HG02970 (cell line): ENCODE data around the gene TNFSF11.

Source experiments
- ATAC-seq: cut with Tn5 transposase; IDR thresholded peaks from one replicate; pipeline ENCODE4 v1.9.1; 2021; ENCODE audit warnings: mild to moderate bottlenecking, moderate library complexity, moderate number of reproducible peaks; ENCODE audit not compliant: unreplicated experiment, low FRiP score

TNFSF11 gene

DNA sequence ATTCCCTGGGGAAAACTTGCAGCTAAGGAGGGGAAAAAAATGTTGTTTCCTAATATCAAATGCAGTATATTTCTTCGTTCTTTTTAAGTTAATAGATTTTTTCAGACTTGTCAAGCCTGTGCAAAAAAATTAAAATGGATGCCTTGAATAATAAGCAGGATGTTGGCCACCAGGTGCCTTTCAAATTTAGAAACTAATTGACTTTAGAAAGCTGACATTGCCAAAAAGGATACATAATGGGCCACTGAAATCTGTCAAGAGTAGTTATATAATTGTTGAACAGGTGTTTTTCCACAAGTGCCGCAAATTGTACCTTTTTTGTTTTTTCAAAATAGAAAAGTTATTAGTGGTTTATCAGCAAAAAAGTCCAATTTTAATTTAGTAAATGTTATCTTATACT, 33.6 kb downstream of the TNFSF11 start:
- ATAC-seq, result no peak

- no peak for ATAC-seq
Observed at GRCh38 chr13:42610649-42611048, 36.7 kb downstream of the TNFSF11 start.

GRCh38 chr13:42611086-42611779, 37.3 kb downstream of the TNFSF11 start:
- ATAC-seq, result no peak

DNA sequence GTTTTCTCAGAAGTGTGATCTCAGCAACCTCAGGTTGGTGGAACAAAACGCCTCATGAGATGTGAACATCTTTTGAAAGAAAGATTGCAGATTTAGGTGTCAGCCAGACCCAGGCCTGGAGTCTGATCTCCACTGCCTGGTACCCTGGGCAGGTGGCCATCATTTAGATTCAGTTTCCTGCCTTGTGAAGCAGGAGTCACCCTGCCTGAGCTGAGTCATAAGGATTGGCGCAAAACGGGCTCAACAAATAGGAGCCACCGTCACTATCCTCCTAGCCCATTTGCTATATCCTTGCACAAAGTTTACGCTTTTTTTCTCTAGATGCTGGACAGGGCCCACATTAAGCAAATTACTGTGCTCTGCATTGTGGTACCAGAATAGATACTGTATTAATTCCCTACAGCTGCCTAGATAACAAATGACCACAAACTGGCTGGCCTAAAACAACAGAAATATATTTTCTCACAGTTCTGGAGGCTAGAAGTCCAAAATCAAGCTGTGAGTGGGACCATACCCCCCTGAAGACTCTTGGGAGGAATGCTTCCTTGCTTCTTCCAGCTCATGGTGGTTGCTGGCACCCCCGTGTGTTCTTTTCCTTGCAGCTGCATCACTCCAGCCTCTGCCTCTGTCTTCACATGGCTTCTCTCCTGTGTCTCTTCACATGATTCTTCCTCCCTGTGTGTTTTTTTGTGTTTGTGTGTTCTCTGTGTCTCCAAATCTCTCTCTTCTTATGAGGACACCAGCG, 38.2 kb downstream of the TNFSF11 start:
- no peak for ATAC-seq

- no peak for ATAC-seq
Observed at GRCh38 chr13:42614436-42615035, 40.6 kb downstream of the TNFSF11 start.

GRCh38 chr13:42615691-42616090, 41.7 kb downstream of the TNFSF11 start:
- ATAC-seq, result no peak

- ATAC-seq, result no peak
Observed at GRCh38 chr13:42617221-42617620, 43.3 kb downstream of the TNFSF11 start.

- no peak for ATAC-seq
Observed at GRCh38 chr13:42623916-42624315, 50.0 kb downstream of the TNFSF11 start.

- ATAC-seq, result no peak
Observed at GRCh38 chr13:42625611-42626010, 51.7 kb downstream of the TNFSF11 start.

DNA sequence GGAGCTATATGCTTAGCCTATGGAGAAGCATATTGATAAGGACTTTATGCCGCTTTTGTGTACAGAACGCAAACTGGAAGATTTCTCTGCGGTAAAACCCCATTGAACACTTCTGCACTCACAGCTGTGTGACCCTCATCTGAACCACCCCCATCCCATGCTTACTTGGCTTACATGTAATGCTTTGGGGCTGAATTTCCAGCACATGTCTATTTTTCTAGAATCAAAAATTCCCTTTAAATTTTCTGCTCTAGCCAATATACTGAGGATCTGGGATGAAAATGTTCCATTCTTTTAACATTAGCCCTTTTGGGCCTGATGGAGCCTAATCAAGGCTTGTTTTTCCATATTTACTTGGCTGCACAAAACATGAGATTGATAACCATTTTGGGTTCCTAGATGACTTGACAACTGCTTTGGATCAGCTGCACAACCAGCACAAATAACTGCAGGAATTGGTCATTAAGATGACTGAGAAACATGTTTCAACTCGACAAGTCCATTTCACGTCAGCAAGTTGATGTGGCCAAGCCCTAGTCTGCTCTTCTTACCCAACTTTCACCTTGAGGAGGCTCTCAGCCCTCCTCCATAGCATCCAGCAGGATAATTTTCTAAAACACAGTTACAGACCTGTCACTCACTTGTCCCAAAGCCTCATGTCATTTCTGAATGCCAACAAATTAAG, 52.4 kb downstream of the TNFSF11 start:
- ATAC-seq, result no peak

DNA sequence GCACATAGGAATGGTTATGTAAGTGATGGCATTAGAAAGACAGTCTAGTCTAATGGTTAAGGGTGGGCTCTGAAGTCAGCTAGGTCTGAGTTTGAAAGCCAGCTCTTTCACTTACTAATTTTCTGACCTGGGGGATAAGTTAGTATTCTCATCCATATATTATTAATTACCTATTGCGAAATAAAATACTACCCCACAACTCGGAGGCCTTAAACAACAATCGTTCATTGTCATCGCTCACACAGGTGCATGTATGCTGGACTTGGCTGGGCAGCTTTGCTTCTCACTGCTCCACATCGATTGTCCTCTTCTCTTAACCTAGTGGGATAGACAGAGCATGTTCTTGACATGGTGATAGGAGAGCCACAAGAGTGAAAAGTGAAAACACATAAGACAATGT, 54.7 kb downstream of the TNFSF11 start:
- no peak for ATAC-seq

DNA sequence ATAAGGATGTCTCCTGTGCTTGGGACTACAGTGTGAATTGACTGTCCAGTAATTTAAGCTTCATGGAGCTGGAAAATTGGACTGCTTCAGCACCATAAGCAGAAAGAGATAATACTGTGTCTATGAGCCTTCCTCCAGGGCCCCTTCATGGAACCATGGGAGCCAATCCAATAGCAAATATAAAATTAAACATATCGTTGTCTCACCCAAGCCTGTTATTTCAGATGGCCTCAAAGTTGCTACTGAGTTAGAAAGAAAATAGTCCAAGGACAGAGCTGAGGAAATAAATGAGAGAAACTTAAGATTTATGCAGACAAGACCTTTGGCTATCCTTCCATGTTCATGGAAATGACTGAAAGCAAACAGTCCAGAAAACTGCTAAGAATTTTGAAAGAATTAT, 57.2 kb downstream of the TNFSF11 start:
- no peak for ATAC-seq

- no peak for ATAC-seq
Observed at GRCh38 chr13:42633495-42633894, 59.5 kb downstream of the TNFSF11 start.

DNA sequence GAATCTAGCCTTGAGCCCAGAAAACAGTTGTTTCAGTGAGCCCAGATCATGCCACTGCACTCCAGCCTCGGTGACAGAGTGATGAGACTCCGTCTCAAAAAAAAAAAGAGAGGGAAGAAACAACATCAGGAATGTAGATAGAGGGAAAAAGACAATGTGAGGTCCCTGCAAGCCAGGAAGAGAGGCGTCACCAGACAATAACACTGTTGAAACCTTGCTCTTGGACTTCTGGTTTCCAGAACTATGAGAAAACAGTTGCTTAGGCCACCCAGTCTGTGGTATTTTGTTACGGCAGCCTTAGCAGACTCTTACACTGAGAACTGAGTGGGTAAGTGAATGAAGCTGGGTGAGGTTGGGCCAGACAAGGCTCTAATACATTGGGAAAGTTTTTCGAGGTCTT, 64.1 kb downstream of the TNFSF11 start:
- no peak for ATAC-seq

DNA sequence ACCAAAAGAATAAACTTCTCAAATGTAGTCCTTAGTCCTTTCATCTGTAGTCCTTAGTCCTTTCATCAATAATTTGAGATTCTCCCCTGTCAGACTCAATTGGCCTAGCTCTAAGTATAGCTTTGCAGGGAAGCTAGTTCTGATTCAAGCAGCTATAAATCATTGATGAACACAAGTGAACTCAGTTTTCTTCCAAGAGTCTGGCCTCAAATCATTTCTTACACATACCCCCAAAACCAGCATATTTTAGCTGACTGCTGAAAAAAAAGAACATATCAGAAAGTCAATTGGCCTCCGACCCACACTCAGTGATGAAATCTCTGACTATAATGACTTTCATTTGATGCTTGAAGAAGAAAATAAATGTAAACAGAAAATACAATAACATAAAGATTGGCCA, 64.9 kb downstream of the TNFSF11 start:
- no peak for ATAC-seq

DNA sequence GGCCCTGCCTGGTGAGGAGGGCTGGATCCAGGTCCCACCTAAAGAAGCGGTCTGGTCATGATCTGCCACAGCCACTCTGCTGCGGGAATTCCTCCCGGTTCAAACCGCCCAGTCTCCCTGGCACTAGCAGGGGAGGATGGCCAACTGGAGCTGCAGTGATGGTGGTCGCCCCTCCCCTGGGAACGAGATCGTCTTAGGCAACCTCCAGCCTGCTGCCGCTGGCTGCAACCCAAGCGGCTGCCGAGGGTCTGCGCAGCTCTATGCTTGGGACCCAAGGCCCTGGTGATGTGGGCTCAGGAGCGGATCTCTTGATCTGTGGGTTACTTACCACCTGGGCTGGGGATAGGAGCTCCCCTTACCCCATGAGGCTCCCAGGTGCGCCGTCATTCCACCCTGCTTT, 69.1 kb downstream of the TNFSF11 start:
- no peak for ATAC-seq

DNA sequence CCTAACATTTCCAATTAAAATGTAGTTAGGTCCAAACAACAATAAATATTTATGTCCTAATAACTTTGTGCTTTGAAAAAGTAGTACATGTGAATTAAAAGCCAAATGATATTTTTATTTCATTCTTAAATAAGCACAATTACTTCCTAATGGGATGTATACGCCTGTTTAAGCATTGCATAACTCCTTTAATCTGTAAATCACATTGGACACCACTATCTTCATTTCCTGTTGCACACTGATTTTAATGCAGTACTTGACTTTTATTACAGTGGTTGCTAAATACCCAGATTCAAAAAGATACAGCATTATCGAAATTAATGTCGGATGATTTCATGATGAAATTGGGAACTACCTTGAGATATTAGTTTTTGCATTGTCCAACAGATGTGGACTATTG, 70.9 kb downstream of the TNFSF11 start:
- no peak for ATAC-seq

GRCh38 chr13:42645717-42646116, 71.8 kb downstream of the TNFSF11 start:
- ATAC-seq, result no peak

DNA sequence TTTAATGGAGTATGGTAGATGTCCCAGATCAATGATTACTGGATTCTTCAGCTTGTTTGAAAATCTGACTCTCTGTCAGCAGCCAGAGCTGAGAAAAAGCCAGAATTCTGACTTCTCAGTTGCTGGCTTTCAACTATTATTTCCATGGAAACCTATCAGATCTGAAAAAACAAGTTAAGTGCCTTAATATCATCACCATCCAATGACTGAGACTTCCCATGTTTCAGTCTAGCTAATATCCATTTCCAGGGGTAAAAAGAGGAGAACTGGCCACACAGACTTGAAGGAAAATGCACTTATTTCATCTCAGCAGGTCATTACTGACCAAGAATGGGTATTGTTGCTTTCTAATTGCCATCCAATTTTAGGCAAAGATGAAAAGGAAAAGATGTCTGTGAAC, 75.2 kb downstream of the TNFSF11 start:
- ATAC-seq, result no peak

GRCh38 chr13:42649831-42650230, 75.9 kb downstream of the TNFSF11 start:
- no peak for ATAC-seq

DNA sequence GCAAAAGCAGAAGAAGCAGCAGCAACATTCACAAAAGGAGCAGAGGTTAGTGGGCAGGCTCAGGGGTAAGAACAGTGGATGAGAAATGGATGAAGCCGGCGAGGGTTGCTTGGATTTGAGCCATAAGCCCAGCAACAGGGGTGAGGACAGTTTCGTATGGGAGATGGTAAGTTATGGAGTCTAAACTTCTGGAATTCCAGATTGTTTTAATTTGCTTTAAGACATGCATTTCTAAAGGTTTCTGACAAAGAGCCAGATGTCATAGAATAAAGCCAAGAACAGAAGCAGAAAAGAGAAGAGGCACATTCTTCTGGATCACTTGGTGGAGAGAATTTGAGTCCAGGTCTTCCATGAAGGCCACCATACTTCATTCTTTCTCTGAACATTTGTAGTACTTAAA, 76.6 kb downstream of the TNFSF11 start:
- no peak for ATAC-seq
